Measurements from ENCODE around the gene CRX. TPM values are rescaled to one million over a fixed set of nuclear protein-coding genes. Genes with fewer than 3 reads are reported as not detected.
"Not testable (repeated sequence)": the region's sequence is repeated elsewhere in the genome, so short reads cannot be mapped to it uniquely, and the experiment has no call there.

The CRX gene
- total and polyA plus RNA-seq, 2 of the 13 experiments (the other 11 are each of a cell fraction or from before 2014, with no cell fraction given), result not detected

DNA sequence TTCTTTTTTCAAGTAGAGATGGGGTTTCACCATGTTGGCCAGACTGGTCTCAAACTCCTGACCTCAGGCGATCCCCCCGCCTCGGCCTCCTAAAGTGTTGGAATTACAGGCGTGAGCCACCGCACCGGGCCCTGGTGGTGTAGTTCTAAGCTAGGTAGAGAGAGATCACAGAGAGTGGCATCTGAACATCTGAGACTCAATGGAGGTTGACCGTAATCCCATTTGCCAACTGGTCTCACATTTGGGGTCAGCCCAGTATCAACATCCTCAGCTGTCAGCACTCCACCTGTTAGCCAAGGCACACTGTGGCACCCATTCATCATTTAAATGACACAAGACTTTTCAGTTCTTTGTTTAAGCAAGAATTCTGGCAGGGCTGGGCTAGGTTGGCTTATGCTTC is 35.2 kb upstream of the CRX start:
- H3K4me1 ChIP-seq (ENCODE audit: insufficient read depth, low read length), result no peaks in the 10 kb centered on the region
- ChIA-PET POLR2A (no interaction called here), CTCF (ENCODE audit: low intra/inter-chr PET ratio, low total read pairs) (interaction anchor here (3.6 kb wide), 1 partner anchor 20 kb away, joined by 47 read pairs; no protein-coding TSS in a partner anchor)
- H3K27ac ChIP-seq (ENCODE audit: extremely low read length, insufficient read depth, low read length), result no peak overlapping the region
- BruUV-seq (replicated peaks), result no TSS peak
- no peaks in the 10 kb centered on the region for H3K27me3 ChIP-seq (ENCODE audit: control insufficient read depth in 1 of 2, insufficient read depth in 2 of 2, low read length in 2 of 2)
- no peaks in the 10 kb centered on the region for H3K79me2 ChIP-seq (ENCODE audit: insufficient read depth, low read length)
- H3K9ac ChIP-seq (ENCODE audit: insufficient read depth, low read depth, low read length), result no peak overlapping the region
- no peak for TF ChIP-seq ZNF335 (CRISPR knock-in tag; IDR thresholded peaks at IDR 0.05)
- TF ChIP-seq FOXC1 (CRISPR knock-in tag; IDR thresholded peaks at IDR 0.05; ENCODE audit: borderline replicate concordance), result no peak
- no peak for TF ChIP-seq BRD4 (CRISPR knock-in tag; IDR thresholded peaks at IDR 0.05)
- no peak for TF ChIP-seq RARA (CRISPR knock-in tag; IDR thresholded peaks at IDR 0.05)
- TF ChIP-seq ZNF44 (CRISPR knock-in tag; IDR thresholded peaks at IDR 0.05), result no peak
- TF ChIP-seq TOE1 (CRISPR knock-in tag; IDR thresholded peaks at IDR 0.05), result no peak
- TF ChIP-seq, protein P1, sequence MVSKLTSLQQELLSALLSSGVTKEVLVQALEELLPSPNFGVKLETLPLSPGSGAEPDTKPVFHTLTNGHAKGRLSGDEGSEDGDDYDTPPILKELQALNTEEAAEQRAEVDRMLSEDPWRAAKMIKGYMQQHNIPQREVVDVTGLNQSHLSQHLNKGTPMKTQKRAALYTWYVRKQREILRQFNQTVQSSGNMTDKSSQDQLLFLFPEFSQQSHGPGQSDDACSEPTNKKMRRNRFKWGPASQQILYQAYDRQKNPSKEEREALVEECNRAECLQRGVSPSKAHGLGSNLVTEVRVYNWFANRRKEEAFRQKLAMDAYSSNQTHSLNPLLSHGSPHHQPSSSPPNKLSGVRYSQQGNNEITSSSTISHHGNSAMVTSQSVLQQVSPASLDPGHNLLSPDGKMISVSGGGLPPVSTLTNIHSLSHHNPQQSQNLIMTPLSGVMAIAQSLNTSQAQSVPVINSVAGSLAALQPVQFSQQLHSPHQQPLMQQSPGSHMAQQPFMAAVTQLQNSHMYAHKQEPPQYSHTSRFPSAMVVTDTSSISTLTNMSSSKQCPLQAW (CRISPR knock-in tag; IDR thresholded peaks at IDR 0.05), result no peak
- TF ChIP-seq RAD21 (CRISPR knock-in tag; IDR thresholded peaks at IDR 0.05), result no peak
- TF ChIP-seq, protein P2, sequence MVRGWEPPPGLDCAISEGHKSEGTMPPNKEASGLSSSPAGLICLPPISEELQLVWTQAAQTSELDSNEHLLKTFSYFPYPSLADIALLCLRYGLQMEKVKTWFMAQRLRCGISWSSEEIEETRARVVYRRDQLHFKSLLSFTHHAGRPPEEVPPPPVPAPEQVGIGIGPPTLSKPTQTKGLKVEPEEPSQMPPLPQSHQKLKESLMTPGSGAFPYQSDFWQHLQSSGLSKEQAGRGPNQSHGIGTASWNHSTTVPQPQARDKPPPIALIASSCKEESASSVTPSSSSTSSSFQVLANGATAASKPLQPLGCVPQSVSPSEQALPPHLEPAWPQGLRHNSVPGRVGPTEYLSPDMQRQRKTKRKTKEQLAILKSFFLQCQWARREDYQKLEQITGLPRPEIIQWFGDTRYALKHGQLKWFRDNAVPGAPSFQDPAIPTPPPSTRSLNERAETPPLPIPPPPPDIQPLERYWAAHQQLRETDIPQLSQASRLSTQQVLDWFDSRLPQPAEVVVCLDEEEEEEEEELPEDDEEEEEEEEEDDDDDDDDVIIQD (CRISPR knock-in tag; IDR thresholded peaks at IDR 0.05; ENCODE audit: low read depth), result no peak
- TF ChIP-seq MTF2 (CRISPR knock-in tag; IDR thresholded peaks at IDR 0.05; ENCODE audit: borderline replicate concordance), result no peak
- no peak for TF ChIP-seq ZSCAN29 (CRISPR knock-in tag; conservative IDR thresholded peaks at IDR 0.05)
- TF ChIP-seq, protein P3, sequence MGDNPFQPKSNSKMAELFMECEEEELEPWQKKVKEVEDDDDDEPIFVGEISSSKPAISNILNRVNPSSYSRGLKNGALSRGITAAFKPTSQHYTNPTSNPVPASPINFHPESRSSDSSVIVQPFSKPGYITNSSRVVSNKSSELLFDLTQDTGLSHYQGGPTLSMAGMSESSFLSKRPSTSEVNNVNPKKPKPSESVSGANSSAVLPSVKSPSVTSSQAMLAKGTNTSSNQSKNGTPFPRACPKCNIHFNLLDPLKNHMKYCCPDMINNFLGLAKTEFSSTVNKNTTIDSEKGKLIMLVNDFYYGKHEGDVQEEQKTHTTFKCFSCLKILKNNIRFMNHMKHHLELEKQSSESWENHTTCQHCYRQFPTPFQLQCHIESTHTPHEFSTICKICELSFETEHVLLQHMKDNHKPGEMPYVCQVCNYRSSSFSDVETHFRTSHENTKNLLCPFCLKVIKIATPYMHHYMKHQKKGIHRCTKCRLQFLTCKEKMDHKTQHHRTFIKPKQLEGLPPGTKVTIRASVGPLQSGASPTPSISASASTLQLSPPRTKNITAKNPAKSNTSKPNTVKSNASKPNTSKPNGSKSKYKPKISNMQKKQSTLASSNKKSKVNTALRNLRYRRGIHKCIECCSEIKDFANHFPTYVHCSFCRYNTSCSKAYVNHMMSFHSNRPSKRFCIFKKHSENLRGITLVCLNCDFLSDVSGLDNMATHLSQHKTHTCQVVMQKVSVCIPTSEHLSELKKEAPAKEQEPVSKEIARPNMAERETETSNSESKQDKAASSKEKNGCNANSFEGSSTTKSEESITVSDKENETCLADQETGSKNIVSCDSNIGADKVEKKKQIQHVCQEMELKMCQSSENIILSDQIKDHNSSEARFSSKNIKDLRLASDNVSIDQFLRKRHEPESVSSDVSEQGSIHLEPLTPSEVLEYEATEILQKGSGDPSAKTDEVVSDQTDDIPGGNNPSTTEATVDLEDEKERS (CRISPR knock-in tag; IDR thresholded peaks at IDR 0.05), result no peak
- no peak for TF ChIP-seq SIX4 (CRISPR knock-in tag; IDR thresholded peaks at IDR 0.05)
- H3K4me2 ChIP-seq (ENCODE audit: low read depth, low read length), result no peak overlapping the region
- FAIRE-seq (no peak), ATAC-seq (no peak), DNase-seq (ENCODE audit: low spot score) (no peak)
- intact Hi-C loops (cut with micrococcal nuclease; ENCODE audit: unreplicated experiment), result no loop called here
- H2AFZ ChIP-seq (ENCODE audit: low read length), result no peak overlapping the region
- peaks cover 1 to 12% of the 10 kb centered on the region in 2 experiments; a peak in 3 of 5 replicates for H3K36me3 ChIP-seq (replicated peaks in 1 of 2; ENCODE audit: control insufficient read depth in 1 of 2, insufficient read depth in 2 of 2, low read length in 2 of 2)
- H3K4me3 ChIP-seq (replicated peaks in 1 of 3; ENCODE audit: insufficient read depth in 1 of 3, low read depth in 2 of 3, low read length in 3 of 3), result no peak overlapping the region
- no peaks in the 10 kb centered on the region for H3K9me3 ChIP-seq (ENCODE audit: low read length)
- H4K20me1 ChIP-seq (ENCODE audit: insufficient read depth, low read length), result no peaks in the 10 kb centered on the region
- 100% methylated on average over 7 of the region's 7 CpGs for WGBS (ENCODE audit: low lambda C conversion rate)
- in situ Hi-C loops (cut with HindIII; ENCODE audit: extremely low pct_ligation_motif_present, low pct_unique_long_range_greater_than_20kb), result no loop called here

DNA sequence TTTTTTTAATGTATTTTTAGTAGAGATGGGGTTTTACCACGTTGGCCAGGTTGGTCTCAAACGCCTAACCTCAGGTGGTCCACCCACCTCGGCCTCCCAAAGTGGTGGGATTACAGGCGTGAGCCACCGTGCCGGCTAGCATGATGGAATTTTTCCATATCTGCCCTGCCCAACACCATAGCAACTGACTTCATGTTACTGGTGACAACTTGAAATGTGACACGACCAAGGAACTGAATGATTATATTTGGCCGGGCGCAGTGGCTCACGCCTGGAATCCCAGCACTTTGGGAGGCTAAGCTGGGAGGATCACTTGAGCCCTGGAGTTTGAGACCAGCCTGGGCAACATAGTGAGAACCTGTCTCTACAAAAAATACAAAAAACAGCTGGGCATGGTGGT is 34.4 kb upstream of the CRX start:
- H3K4me3 ChIP-seq (replicated peaks in 1 of 3; ENCODE audit: insufficient read depth in 1 of 3, low read depth in 2 of 3, low read length in 3 of 3); intact Hi-C loops (cut with micrococcal nuclease; ENCODE audit: unreplicated experiment); ATAC-seq; H3K4me2 ChIP-seq (ENCODE audit: low read depth, low read length); H4K20me1 ChIP-seq (ENCODE audit: insufficient read depth, low read length); POLR2A ChIA-PET; H3K9ac ChIP-seq (ENCODE audit: insufficient read depth, low read depth, low read length); DNase-seq (ENCODE audit: low spot score); H3K79me2 ChIP-seq (ENCODE audit: insufficient read depth, low read length); H3K4me1 ChIP-seq (ENCODE audit: insufficient read depth, low read length); H2AFZ ChIP-seq (ENCODE audit: low read length); H3K27me3 ChIP-seq (ENCODE audit: control insufficient read depth in 1 of 2, insufficient read depth in 2 of 2, low read length in 2 of 2); H3K9me3 ChIP-seq (ENCODE audit: low read length); in situ Hi-C loops (cut with HindIII; ENCODE audit: extremely low pct_ligation_motif_present, low pct_unique_long_range_greater_than_20kb); H3K27ac ChIP-seq (ENCODE audit: extremely low read length, insufficient read depth, low read length); BruUV-seq (replicated peaks); FAIRE-seq; H3K36me3 ChIP-seq (replicated peaks in 1 of 2; ENCODE audit: control insufficient read depth in 1 of 2, insufficient read depth in 2 of 2, low read length in 2 of 2): not testable (repeated sequence)
- CTCF ChIA-PET (ENCODE audit: low intra/inter-chr PET ratio, low total read pairs), result interaction anchor here (1.9 to 3.6 kb wide), 3 partner anchors 21 to 76 kb away, joined by 4 to 47 read pairs (median 6); partner anchors contain the start of gene EHD2
- 84% methylated on average over 9 of the region's 10 CpGs for WGBS (ENCODE audit: low lambda C conversion rate)

Measured in HepG2 (cell line).